ENCODE data around the gene NTN5.

The NTN5 gene

DNA sequence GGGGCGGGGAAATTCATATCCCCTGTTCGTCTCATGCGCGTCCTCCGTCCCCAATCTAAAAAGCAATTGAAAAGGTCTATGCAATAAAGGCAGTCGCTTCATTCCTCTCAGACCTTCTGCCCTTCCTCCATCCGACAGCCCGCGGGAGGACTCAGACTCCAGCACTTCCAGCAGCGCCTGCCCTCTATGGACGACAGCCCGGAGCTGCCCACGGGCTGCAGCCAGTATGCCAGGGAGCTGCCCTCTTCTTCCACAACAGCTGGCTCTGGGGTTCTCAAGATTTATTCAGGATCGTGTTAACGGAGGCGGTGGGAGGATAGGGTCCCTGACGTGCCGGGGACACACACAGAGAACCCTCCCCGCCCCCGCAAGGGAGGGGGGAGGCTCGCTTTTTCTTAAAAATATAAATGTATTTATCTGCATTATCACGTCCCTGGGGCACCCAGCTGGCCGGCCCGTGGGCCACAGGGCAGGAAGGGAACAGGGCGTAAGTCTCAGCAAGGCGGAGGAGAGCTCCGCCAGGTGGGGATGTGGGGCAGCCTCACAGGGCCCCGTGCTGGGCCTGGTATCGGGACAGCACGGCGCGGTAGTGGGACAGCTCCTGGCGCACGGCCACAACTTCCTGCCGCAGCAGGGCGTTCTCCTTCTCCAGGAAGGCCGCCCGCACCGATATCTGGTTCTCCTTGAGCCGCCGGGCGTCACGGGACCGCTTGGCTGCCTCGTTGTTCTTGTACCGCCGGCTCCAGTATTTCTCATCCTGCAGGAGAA is 42.3 kb downstream of the NTN5 start:
- DNase-seq (ENCODE audit: low read depth, low spot score), result peak; percentile 88

DNA sequence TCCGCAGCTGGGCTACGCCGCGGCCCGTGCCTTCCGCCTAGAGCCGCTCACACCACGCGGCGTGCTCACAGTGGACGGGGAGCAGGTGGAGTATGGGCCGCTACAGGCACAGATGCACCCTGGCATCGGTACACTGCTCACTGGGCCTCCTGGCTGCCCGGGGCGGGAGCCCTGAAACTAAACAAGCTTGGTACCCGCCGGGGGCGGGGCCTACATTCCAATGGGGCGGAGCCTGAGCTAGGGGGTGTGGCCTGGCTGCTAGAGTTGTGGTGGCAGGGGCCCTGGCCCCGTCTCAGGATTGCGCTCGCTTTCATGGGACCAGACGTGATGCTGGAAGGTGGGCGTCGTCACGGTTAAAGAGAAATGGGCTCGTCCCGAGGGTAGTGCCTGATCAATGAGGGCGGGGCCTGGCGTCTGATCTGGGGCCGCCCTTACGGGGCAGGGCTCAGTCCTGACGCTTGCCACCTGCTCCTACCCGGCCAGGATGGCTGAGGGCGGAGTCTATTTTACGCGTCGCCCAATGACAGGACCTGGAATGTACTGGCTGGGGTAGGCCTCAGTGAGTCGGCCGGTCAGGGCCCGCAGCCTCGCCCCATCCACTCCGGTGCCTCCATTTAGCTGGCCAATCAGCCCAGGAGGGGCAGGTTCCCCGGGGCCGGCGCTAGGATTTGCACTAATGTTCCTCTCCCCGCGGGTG is 43.1 kb downstream of the NTN5 start:
- peak; percentile 98 for DNase-seq (ENCODE audit: low read depth, low spot score)

DNA sequence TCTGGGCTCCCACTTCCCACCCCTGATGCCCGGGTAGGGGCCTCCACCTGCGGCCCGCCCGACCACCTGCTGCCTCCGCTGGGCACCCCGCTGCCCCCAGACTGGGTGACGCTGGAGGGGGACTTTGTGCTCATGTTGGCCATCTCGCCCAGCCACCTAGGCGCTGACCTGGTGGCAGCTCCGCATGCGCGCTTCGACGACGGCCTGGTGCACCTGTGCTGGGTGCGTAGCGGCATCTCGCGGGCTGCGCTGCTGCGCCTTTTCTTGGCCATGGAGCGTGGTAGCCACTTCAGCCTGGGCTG is 43.6 kb downstream of the NTN5 start:
- no peak for DNase-seq (ENCODE audit: low read depth, low spot score)

DNA sequence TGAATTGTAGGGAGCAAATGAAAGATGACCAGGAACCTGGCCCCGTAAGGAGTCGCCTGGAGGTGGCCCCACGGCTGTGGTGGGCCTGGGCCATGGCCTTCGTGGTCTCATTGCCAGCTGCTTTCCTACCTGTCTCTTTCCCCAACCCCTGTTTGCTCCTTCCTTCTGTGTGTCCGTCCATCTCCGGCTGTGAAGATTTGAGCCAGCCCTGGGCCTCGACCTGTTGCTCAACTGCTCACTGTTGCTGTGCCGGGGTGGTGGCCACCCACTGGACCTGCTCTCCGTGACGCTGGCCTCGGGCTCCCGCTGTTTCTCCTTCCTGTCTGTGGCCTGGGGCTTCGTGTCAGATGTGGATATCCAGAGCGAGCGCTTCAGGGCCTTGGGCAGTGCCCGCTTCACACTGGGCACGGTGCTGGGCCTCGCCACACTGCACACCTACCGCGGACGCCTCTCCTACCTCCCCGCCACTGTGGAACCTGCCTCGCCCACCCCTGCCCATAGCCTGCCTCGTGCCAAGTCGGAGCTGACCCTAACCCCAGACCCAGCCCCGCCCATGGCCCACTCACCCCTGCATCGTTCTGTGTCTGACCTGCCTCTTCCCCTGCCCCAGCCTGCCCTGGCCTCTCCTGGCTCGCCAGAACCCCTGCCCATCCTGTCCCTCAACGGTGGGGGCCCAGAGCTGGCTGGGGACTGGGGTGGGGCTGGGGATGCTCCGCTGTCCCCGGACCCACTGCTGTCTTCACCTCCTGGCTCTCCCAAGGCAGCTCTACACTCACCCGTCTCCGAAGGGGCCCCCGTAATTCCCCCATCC is 44.1 kb downstream of the NTN5 start:
- DNase-seq (ENCODE audit: low read depth, low spot score), result no peak

DNA sequence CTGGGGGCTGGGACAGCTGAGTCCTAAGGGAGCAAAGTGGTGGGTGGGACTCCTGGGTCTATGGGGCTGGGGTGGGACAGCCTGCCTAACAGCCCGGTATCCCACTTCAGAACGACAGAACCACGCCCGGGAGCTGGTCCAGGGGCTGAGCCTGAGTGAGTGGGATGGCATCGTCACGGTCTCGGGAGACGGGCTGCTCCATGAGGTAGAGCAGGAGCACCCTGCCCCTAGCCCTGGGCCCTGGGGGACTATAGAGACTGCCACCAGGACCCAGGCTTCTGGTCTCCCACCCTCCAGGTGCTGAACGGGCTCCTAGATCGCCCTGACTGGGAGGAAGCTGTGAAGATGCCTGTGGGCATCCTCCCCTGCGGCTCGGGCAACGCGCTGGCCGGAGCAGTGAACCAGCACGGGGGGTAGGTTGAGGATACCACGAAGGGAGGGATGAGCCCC is 44.9 kb downstream of the NTN5 start:
- no peak for DNase-seq (ENCODE audit: low read depth, low spot score)

DNA sequence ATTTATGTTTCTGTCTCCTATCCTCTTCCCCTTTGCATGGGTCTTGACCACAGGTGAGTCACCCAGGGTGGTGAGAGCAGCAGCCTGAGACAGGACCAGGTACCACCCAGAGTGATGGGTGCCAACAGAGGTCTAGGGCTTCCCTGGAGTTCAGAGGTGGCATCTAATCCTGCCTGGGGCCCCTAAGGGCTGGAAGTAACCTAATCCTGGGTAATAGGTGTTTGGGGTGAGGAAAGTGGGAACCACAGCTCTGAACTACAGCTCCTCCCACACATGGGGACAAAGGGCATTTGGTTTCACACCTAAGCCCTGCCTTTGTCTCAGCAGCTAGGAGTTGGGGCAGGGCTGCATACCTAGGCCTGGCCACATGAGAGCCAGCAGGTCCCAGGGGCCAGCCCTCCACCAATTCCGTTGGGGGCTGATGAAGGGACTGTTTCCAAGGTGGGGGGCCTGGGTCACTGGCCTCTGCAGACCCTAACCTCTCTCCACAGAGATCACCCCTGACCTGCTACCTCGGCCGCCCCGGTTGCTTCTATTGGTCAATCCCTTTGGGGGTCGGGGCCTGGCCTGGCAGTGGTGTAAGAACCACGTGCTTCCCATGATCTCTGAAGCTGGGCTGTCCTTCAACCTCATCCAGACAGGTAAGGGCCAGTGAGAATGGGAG is 45.5 kb downstream of the NTN5 start:
- no peak for DNase-seq (ENCODE audit: low read depth, low spot score)

DNA sequence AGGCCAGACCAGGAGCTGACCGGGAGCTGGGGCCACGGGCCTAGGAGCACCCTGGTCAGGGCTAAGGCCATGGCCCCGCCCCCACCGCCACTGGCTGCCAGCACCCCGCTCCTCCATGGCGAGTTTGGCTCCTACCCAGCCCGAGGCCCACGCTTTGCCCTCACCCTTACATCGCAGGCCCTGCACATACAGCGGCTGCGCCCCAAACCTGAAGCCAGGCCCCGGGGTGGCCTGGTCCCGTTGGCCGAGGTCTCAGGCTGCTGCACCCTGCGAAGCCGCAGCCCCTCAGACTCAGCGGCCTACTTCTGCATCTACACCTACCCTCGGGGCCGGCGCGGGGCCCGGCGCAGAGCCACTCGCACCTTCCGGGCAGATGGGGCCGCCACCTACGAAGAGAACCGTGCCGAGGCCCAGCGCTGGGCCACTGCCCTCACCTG is 46.9 kb downstream of the NTN5 start:
- DNase-seq (ENCODE audit: low read depth, low spot score), result no peak

DNA sequence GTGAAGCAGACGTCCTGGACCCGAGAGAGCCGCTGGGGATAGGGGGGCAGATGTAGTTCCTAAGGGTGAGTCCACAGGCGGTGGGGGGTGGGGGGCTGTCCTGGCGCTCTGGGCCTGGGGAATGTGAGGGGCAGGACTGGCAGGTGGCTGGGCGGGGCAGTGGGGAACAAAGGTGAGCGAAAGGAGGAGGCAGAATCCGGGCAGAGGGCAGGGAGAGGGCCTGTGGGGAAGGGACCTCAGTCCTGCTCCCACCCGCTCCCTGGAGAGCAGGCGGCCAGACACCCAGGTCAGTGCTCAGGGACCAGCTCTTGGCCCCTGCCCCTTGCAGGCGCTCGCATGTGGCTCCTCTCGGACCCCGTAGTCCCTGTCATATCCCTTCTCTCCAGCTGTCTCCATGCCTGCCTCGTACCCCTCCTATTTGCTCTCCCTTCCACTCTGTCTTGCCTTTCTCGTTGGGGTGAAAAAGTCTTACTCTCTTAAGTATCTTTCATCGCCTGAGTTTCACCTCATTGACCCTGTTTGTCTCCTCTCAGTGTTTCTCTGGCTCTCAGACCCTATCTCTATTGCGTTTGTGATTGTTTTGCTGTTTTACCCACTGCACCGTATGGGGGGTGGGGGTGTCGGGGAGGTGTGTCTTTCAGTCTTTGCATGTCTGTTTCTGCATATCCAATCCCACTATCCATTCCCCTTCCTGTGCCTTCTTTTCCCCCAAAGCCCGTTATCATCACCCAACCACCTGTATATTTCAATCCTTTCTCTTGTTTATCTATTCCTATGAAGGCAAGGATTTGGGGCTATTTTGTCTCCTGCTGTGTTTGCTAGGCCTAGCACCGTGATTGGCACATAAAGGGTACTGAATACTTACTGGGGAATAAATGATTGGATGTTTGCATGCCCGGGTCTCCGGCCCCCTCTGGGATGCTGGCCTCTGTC is 47.8 kb downstream of the NTN5 start:
- no peak for DNase-seq (ENCODE audit: low read depth, low spot score)

DNA sequence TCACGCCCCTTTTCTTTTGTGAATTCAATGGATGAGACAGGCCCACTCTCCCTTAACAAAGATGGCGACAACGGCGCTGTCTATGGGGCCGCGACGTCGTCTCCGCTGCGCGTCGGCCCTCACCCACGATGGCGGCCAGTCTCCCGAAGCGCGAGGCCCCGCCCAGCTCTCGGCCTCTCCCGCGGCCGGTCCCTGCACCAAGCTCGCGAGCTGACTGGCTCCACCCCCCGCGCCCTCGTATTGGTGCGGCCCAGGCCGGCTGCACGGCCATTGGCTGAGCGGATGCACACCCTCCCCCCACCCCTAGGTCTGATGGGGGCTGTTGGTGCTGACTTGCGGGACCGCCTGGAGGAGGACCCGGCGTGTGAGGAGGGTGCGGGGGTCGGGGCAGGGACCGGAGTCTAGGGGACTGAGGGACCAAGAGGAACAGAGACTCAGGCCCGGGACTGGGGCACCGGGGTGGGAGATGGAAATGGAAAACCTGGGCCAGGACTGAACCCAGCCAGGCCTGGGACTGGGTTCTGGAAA is 48.7 kb downstream of the NTN5 start:
- peak; percentile 99 for DNase-seq (ENCODE audit: low read depth, low spot score)

DNA sequence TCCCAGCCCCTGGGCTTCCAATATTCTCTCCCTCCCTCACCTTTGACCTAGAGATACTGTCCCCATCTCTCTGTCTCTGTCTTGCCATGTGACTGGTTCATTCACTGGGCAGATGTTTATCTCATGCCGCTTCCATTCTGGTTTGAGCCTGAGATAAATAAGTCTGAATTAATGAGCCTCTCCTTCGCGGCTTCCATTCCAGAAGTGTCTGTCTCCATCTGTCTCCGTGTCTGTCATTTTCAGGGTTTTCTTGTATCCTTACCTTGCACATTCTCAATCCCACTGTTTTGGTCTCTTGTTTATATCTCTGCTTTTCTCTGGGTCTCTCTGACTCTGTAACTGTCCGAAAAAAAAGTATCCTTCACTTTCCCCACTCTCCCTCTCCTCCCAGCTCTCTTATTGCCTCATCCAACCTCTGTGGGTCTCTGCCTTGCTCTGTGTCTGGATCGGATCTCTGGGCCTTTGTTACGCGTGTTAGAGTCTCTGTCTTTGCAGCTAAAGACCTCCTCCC is 49.2 kb downstream of the NTN5 start:
- DNase-seq (ENCODE audit: low read depth, low spot score), result no peak

DNA sequence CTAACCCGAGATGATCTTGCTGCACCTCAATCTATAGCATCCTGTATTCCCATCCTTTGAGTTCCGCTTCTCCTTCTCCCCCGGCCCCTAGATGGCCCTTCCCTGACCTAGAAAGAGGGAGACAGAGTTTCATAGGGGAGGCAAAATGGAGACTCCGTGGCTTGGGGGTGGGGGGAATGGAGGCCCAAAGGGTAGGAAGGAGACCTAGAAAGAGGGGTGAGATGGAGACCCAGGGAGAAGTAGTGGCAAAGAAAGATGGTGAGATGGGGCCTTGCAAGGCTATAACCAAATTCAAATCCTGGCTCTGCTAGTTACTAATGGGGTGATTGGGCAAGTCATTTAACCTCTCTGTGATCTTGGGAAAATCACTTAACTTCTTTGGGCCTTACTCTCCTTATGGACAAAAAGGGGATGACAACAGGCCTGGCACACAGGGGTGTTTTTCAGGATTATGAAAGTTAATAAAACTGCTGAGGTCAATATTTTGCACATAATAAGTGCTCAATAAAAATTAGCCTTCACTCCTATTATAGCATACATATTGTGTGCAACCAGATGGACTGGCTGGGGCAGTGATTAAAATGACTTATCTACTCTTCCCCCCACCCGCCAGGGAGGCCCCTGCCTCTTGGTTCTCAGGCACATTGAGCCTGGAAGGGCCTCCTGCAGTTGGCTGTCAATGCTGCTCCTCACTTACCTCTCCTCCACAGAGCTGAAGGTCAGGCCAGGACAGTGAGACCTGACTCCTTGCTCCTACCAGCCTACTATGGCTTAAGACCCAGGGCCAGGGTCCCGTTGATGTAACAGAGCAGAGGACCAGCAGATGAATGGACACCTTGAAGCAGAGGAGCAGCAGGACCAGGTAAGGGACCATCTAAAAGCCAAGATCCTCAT is 52.9 kb downstream of the NTN5 start:
- no peak for DNase-seq (ENCODE audit: low read depth, low spot score)

DNA sequence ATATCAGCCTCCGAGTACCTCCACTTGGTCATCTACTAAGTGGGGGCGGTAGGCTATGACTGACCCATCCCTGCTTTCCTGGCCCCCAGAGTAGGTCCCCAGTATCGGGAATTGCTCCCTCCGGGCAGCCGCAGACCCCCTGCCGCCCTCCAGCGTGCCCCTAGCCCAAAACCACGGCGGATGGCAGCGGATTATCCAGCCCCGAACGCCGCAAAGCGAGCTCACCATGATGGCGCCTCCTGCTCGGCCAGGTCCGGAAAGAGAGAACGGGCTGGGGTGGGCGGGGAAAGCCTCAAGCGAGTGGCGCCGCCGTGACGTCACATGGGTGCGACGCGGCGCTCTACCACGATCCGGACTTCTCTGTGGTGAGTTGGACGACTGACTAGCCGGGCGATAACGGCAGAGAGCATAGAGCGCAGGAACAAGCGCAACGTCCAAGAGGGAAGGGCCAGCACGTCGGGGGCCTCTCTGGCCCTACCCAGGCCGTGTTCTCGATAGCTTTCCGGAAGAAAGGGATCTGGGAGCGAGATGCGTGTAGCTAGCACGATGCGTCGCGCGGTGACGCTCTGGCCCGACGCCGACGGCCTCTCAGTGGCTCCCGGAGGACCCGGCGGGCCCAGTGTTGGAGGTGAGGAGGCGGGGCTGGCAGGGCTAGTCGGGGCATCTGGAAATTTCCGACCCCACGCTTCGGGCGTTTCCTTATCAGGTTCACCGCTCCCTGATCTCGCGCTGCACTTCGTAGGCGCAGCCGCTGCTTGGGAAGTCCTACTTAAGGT is 53.7 kb downstream of the NTN5 start, which contains the start of the genes RPL18 and SPHK2:
TSS of gene RPL18 (minus strand) at position 263 of the 776 bp plus-strand sequence. CDS start at position 228, 35 bp downstream.
TSS of gene SPHK2 (plus strand) at position 591 of the 776 bp plus-strand sequence. CDS start 1,009 bp downstream, outside the sequence.
- peak; percentile 99 for DNase-seq (ENCODE audit: low read depth, low spot score)

DNA sequence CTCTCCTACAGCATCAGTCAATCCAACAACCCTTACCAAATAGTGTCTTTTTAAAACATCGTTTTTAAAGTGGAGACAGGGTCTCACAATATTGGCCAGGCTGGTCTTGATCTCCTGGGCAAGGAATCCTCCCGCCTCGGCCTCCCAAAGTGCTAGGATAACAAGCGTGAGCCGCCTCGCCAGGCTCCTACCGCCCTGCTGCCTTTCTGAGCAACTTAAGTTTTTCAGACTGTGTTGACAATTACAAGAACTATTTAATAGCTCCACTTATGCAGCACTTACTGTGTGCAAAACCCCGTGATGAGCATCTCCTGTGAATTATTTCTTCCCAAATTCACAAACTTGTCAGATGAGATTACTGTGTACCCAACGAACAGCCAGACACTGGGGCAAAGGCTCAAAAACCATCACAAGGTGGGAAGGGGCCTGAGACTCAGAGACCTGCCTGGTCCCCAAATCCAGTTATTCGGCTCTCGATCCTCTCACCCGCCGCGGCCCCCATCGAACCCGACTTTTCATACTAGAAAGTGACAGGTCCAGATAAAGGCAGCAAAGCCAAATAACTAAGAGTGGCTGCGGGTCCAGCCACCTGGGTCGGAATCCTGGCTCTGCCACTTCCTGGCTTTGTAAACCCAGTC is 54.4 kb downstream of the NTN5 start:
- DNase-seq (ENCODE audit: low read depth, low spot score), result no peak

DNA sequence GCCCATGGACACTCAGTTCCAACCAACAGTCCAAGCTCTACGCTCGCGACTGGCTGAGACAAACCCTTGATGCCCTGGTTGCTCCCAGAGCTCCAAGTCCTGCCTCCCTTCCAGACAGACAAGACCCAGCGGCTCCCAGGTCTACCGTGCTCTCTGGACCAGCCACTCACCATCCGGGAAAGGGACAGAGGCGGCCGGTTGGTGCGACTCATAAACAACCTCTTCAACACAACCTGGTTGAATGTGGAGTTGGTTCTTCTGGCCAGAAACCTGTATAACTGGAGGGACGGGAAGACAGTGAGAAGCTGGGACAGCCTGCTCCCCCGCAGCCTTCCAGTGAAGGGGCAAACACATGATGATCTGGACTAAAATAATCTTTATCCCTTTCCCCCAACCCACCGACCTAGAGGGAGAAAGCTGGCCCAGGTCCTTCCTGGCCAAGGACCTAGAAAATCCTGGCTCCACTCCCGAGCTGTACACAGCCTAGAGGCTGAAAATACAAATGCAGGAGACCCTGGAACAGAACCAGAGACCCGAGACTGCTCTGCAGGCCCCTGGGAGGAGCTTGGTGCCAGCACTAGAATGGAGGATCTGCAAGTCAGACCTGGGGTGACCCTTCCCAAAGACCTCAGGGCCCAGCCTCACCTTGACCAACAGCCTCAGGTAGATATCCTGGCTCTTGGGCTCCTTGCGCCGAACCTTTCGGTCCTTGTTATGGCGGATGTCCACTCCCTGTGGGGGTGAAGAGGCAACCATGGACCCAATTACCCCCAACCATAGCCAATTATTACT is 55.5 kb downstream of the NTN5 start:
- DNase-seq (ENCODE audit: low read depth, low spot score), result peak; percentile 39

DNA sequence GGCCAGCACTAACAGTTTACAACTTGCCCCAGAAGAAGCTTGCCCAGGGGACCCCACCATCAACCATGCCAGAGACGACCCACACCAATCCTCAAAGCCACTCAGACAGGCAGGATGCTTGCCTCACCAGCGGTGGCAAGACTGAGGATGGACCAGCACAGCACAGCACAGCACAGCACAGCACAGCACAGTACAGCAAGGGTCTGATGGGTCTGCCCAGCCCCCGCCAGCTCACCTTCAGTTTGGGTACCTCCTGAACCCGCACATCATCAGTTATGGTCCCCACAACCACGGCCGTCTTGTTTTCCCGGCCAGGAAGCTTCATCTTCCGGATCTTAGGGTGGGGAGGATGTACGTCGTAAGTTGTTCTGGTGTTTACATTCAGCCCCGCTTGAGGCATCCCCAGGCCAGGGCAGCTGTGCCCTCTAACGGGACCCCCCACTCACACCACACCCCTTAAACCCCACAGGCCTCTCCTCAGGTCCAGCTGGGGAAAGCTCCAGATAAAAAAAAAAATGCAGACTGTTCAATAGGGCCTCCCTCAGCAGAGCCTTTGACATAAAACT is 56.2 kb downstream of the NTN5 start:
- no peak for DNase-seq (ENCODE audit: low read depth, low spot score)

DNA sequence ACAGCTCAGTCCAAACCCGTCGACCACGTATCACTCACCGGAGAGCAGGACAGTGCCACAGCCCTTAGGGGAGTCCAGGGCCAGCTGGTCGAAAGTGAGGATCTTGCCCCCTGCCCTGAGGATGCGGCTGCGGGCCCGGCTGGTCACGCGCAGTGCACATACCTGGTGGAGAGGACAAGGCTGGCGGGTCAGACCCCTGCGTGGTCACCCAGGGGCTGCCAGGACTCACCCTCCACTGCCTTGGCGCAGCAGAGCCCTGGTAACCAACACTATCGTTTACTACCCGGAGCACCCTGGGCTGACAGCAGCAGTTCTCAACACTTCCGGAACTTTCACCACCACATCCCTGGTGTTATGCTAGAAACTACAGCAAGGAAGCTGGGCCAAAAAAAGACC is 56.8 kb downstream of the NTN5 start:
- no peak for DNase-seq (ENCODE audit: low read depth, low spot score)

Measured in ELF-1 (cell line).